Stomach (tissue), 9 donors: ENCODE results near the gene MLEC. TPM values are rescaled to one million over a fixed set of nuclear protein-coding genes. Genes with fewer than 3 reads are reported as not detected.
A peak's percentile ranks its signal among the peaks of the same experiment; 100 is the strongest.

Source experiments
- DNase-seq, 2 donors: peaks; one replicate each; pipeline versions ENCODE4 v3.0.0 to v3.0.0-alpha.2; 2013 to 2019
- H3K27ac ChIP-seq, 5 donors: fragments of 200-600 bp in 4 of 5; sonication (generic) in 4 of 5; one replicate each; pipeline ENCODE4 v1.5.1; 2013 to 2019; ENCODE audit warnings: mild to moderate bottlenecking in 1 of 5, moderate library complexity in 1 of 5
- H3K27me3 ChIP-seq, 3 donors: fragments of 200-600 bp; sonication (generic); one replicate each; pipeline ENCODE4 v1.5.1; 2017 to 2019; ENCODE audit warnings: mixed run types in 1 of 3
- H3K36me3 ChIP-seq, 4 donors: fragments of 200-600 bp; sonication (generic); 1 replicate in 3 of 4; 2 replicates in 1 of 4; pipeline ENCODE4 v1.5.1; 2016 to 2019
- H3K4me1 ChIP-seq, 4 donors: fragments of 200-600 bp; sonication (generic); one replicate each; pipeline ENCODE4 v1.5.1; 2016 to 2019
- H3K4me3 ChIP-seq, 4 donors: fragments of 200-600 bp; sonication (generic) in 3 of 4; one replicate each; pipeline ENCODE4 v1.5.1; 2016 to 2019; ENCODE audit warnings: mild to moderate bottlenecking in 1 of 4
- H3K9me3 ChIP-seq, 4 donors: fragments of 200-600 bp; sonication (generic); one replicate each; pipeline ENCODE4 v1.5.1; 2016 to 2019
- CTCF ChIP-seq, 7 experiments: fragments of 450-650 bp in 4 of 7; fragments of 200-600 bp in 3 of 7; sonication (generic) in 3 of 7; IDR thresholded peaks; one replicate each; pipeline ENCODE4 v1.5.1; 2016 to 2019; ENCODE audit warnings: antibody characterized with exemption in 7 of 7, control low read depth in 2 of 7, mild to moderate bottlenecking in 1 of 7
- EP300 ChIP-seq: sonication (generic); formaldehyde crosslinking; IDR thresholded peaks from one replicate; pipeline ENCODE4 v1.6.1; 2017; ENCODE audit warnings: antibody characterized with exemption
- POLR2A ChIP-seq, 4 donors: fragments of 450-650 bp; IDR thresholded peaks; one replicate each; pipeline ENCODE4 v1.6.1; 2016; ENCODE audit warnings: antibody characterized with exemption in 4 of 4, control low read depth in 2 of 4, mild to moderate bottlenecking in 1 of 4, moderate library complexity in 1 of 4
- POLR2AphosphoS5 ChIP-seq, 3 donors: sonication (generic); formaldehyde crosslinking; IDR thresholded peaks; one replicate each; pipeline ENCODE4 v1.6.1; 2016; ENCODE audit warnings: antibody characterized with exemption in 3 of 3
- WGBS, 5 donors: extraction: QIAGEN DNeasy Blood & Tissue Kit in 3 of 5; methylation state at CpG; one replicate each; pipeline versions ENCODE4 v1.1.5 to v1.1.7; 2013 to 2018; 5-methylcytosine and 5-hydroxymethylcytosine counted together
- intact Hi-C: fragments of 100-400 bp; cut with DNase I; formaldehyde crosslinking; loops from one replicate; pipeline ENCODE4 v1.15.1; 2023; ENCODE audit warnings: low total_unique reads
- polyA plus RNA-seq, 3 donors: library from polyadenylated mRNA; stranded (reverse); fragments of 200-250 nt; gene quantifications; one replicate each; pipeline ENCODE4 v1.2.3, GENCODE V29; 2013
- total RNA-seq, 5 donors: library from RNA; depleted of rRNA; stranded (reverse); fragments of >200 nt; gene quantifications; one replicate each; pipeline versions ENCODE4 v1.1.0 to v1.2.3, GENCODE V29; 2014 to 2016
- donor health status: healthy with polysubstance abuse.
- donor health status: Bipolar disorder and iron deficiency.
- donor health status: healthy.

Gene MLEC
- total and polyA plus RNA-seq, 8 donors = 15.1 to 1,695 (median 45.0) TPM

- peaks cover 0 to 73% (median 36%) of the 10 kb centered on the region in 3 donors for H3K27me3 ChIP-seq
- 57 to 67% (median 66%) methylated on average over 6 of the region's 6 CpGs for WGBS, 5 donors
Measured at GRCh38 chr12:120646044-120646443, 40.9 kb upstream of the MLEC start.

GRCh38 chr12:120647375-120647755, 39.6 kb upstream of the MLEC start:
- TF ChIP-seq EP300 (no peak), POLR2A (IDR thresholded peaks at IDR 0.05) (no peak), CTCF (IDR thresholded peaks at IDR 0.05) (no peak), POLR2AphosphoS5 (IDR thresholded peaks at IDR 0.05) (no peak)
- Histone ChIP-seq H3K36me3 (no peaks in the 10 kb centered on the region), H3K9me3 (no peaks in the 10 kb centered on the region), H3K4me1 (peaks cover 4 to 24% (median 22%) of the 10 kb centered on the region in 4 donors), H3K4me3 (no peak overlapping the region), H3K27me3 (peaks cover 0 to 60% (median 22%) of the 10 kb centered on the region in 3 donors), H3K27ac (no peak overlapping the region)
- intact Hi-C loops = loop anchor here (5.0 kb wide), 1 partner anchor 65 kb away; the partner anchor contains the start of gene UNC119B
- no peak for DNase-seq
- 84 to 90% (median 85%) methylated on average over 5 to 13 of the region's 13 CpGs for WGBS, 5 donors

More at GRCh38 chr12:120646044-120646443, 40.9 kb upstream of the MLEC start:
- Histone ChIP-seq H3K4me1 (peaks cover 11 to 33% (median 28%) of the 10 kb centered on the region in 4 donors), H3K9me3 (no peaks in the 10 kb centered on the region), H3K27ac (no peak overlapping the region), H3K36me3 (no peaks in the 10 kb centered on the region), H3K4me3 (no peak overlapping the region)
- TF ChIP-seq POLR2AphosphoS5 (IDR thresholded peaks at IDR 0.05) = no peak
- no peak for DNase-seq
- intact Hi-C loops = loop anchor here (5.0 kb wide), 1 partner anchor 66 kb away; the partner anchor contains the start of gene UNC119B

GRCh38 chr12:120649442-120650232, 37.3 kb upstream of the MLEC start:
- H3K36me3 ChIP-seq = no peaks in the 10 kb centered on the region
- H3K4me3 ChIP-seq = peak overlapping the region; percentile 31 to 35 (median 32)
- peaks cover 0 to 43% (median 8%) of the 10 kb centered on the region in 3 donors for H3K27me3 ChIP-seq
- intact Hi-C loops = loop anchor here (5.0 kb wide), 1 partner anchor 63 kb away; the partner anchor contains the start of gene UNC119B
- peak overlapping the region in 3 of 5 donors; percentile 44 to 69 (median 64) for H3K27ac ChIP-seq
- DNase-seq = peak in 1 of 2 donors; percentile 67
- 14 to 22% (median 18%) methylated on average over 30 to 33 of the region's 33 CpGs for WGBS, 5 donors
- peaks cover 4 to 37% (median 23%) of the 10 kb centered on the region in 4 donors for H3K4me1 ChIP-seq
- TF ChIP-seq EP300 (no peak), POLR2A (IDR thresholded peaks at IDR 0.05) (no peak), CTCF (IDR thresholded peaks at IDR 0.05) (peak in 1 of 7 experiments; percentile 28), POLR2AphosphoS5 (IDR thresholded peaks at IDR 0.05) (no peak)
- no peaks in the 10 kb centered on the region for H3K9me3 ChIP-seq

GRCh38 chr12:120650233-120650690, 36.7 kb upstream of the MLEC start:
- WGBS, 5 donors = 38 to 69% (median 59%) methylated on average over 12 of the region's 12 CpGs
- H3K4me1 ChIP-seq = peaks cover 4 to 39% (median 23%) of the 10 kb centered on the region in 4 donors
- H3K36me3 ChIP-seq = no peaks in the 10 kb centered on the region
- H3K27ac ChIP-seq = peak overlapping the region in 2 of 5 donors; percentile 34 to 45
- no peak for DNase-seq
- no peak for TF ChIP-seq EP300
- no peak for TF ChIP-seq CTCF (IDR thresholded peaks at IDR 0.05)
- no peak for TF ChIP-seq POLR2A (IDR thresholded peaks at IDR 0.05)
- no peak for TF ChIP-seq POLR2AphosphoS5 (IDR thresholded peaks at IDR 0.05)
- H3K9me3 ChIP-seq = no peaks in the 10 kb centered on the region
- intact Hi-C loops = no loop called here
- H3K4me3 ChIP-seq = peak overlapping the region; percentile 31 to 35 (median 32)
- peaks cover 0 to 37% (median 8%) of the 10 kb centered on the region in 3 donors for H3K27me3 ChIP-seq
